ENCODE results near the gene DUSP22.

GRCh38 chr6:290111-290922 lies 2.0 kb upstream of the DUSP22 start:
- TF ChIP-seq CTCF (IDR thresholded peaks at IDR 0.05), result no peak
- TF ChIP-seq POLR2A (IDR thresholded peaks at IDR 0.05), result no peak

All from tibial nerve (tissue), 3 donors.